NCI-H2081 treated with DMSO at 0.1 percent for 48 hours (cell line): ENCODE results near the gene JAKMIP2.

Experiments
- DNase-seq: peaks from one replicate; lab custom pipeline; 2025; lab: John Stamatoyannopoulos, UW

Gene JAKMIP2

GRCh38 chr5:147788023-147788422 is 5.5 kb upstream of the JAKMIP2 start:
- no peak for DNase-seq

- no peak for DNase-seq
Observed at GRCh38 chr5:147786142-147786541, 3.6 kb upstream of the JAKMIP2 start.

GRCh38 chr5:147784146-147784987 is 1.8 kb upstream of the JAKMIP2 start:
- no peak for DNase-seq

GRCh38 chr5:147780924-147781573 is 1.5 kb downstream of the JAKMIP2 start:
- DNase-seq = no peak

GRCh38 chr5:147779694-147780093 is 2.8 kb downstream of the JAKMIP2 start:
- DNase-seq = no peak

- no peak for DNase-seq
Observed at GRCh38 chr5:147776989-147777388, 5.5 kb downstream of the JAKMIP2 start.

GRCh38 chr5:147773587-147773986 is 8.9 kb downstream of the JAKMIP2 start:
- DNase-seq = no peak

GRCh38 chr5:147773139-147773538 is 9.4 kb downstream of the JAKMIP2 start:
- no peak for DNase-seq

- no peak for DNase-seq
Observed at GRCh38 chr5:147767048-147767447, 15.5 kb downstream of the JAKMIP2 start.

GRCh38 chr5:147763791-147764525 is 18.6 kb downstream of the JAKMIP2 start:
- DNase-seq = no peak

- no peak for DNase-seq
Observed at GRCh38 chr5:147760086-147760875, 22.2 kb downstream of the JAKMIP2 start.

- no peak for DNase-seq
Observed at GRCh38 chr5:147759441-147759840, 23.1 kb downstream of the JAKMIP2 start.

GRCh38 chr5:147756566-147756965 is 26.0 kb downstream of the JAKMIP2 start:
- no peak for DNase-seq

GRCh38 chr5:147754372-147755122 is 28.0 kb downstream of the JAKMIP2 start:
- no peak for DNase-seq

- no peak for DNase-seq
Observed at GRCh38 chr5:147753765-147754164, 28.8 kb downstream of the JAKMIP2 start.

- DNase-seq = no peak
Observed at GRCh38 chr5:147752666-147753290, 29.8 kb downstream of the JAKMIP2 start.

- no peak for DNase-seq
Observed at GRCh38 chr5:147752033-147752432, 30.5 kb downstream of the JAKMIP2 start.

GRCh38 chr5:147751156-147751830 is 31.2 kb downstream of the JAKMIP2 start:
- DNase-seq = no peak

- DNase-seq = no peak
Observed at GRCh38 chr5:147750065-147750464, 32.5 kb downstream of the JAKMIP2 start.

- no peak for DNase-seq
Observed at GRCh38 chr5:147748590-147748989, 33.9 kb downstream of the JAKMIP2 start.
